GM21576 (cell line): ENCODE data around the gene PAGE4.

Source experiments
- ATAC-seq: cut with Tn5 transposase; IDR thresholded peaks from one replicate; pipeline ENCODE4 v1.9.1; 2021; ENCODE audit warnings: mild to moderate bottlenecking, moderate library complexity; ENCODE audit not compliant: unreplicated experiment

PAGE4 gene

GRCh38 chrX:49868739-49869138 is 39.6 kb downstream of the PAGE4 start:
- ATAC-seq = no peak

GRCh38 chrX:49876750-49877149 is 47.6 kb downstream of the PAGE4 start:
- peak; percentile 36 for ATAC-seq

GRCh38 chrX:49877397-49878101 is 48.4 kb downstream of the PAGE4 start:
- no peak for ATAC-seq

- no peak for ATAC-seq
Measured at GRCh38 chrX:49878128-49878833, 49.2 kb downstream of the PAGE4 start.

- peak; percentile 77 for ATAC-seq
Measured at GRCh38 chrX:49878834-49879655, 49.9 kb downstream of the PAGE4 start, which contains the start of gene USP27X. Gene USP27X, plus strand, starts transcription at chrX:49879484. Its CDS starts 824 bp downstream, at chrX:49880308.

- ATAC-seq = no peak
Measured at GRCh38 chrX:49879656-49880277, 50.7 kb downstream of the PAGE4 start.

GRCh38 chrX:49880668-49881067 is 51.6 kb downstream of the PAGE4 start:
- no peak for ATAC-seq
